NCI-H446 (cell line): ENCODE results near the gene L3MBTL3.

Experiments used
- DNase-seq, 2 experiments: peaks; one replicate each; lab custom pipeline; 2025; lab: John Stamatoyannopoulos, UW

The L3MBTL3 gene

DNA sequence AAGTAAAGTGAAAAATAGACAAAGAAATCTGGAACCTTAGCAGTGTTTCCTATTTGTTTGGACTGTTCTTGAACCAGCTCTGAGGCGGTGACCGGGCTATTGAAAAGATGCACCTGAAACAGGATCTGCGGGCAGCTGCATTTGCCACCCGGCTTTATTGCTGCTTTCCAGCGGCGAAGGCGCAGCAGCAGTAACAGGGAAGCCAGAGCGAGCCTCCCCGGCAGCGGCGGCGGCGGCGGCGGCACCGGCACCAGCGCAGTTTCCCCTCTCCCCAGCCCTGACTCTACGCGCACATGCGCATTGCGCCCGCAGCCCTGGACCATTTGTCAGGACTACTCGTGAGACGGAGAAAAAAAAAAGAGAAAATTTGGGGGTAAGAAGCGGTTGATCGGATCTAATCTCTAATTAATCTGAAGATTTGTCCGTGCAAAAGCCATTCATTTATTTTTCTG lies at the start of gene L3MBTL3:
Gene L3MBTL3, plus strand, starts transcription at position 290 of the 452 bp plus-strand sequence. CDS start 24,119 bp downstream, outside the sequence.
- DNase-seq = peak in 1 of 2 experiments; percentile 18

DNA sequence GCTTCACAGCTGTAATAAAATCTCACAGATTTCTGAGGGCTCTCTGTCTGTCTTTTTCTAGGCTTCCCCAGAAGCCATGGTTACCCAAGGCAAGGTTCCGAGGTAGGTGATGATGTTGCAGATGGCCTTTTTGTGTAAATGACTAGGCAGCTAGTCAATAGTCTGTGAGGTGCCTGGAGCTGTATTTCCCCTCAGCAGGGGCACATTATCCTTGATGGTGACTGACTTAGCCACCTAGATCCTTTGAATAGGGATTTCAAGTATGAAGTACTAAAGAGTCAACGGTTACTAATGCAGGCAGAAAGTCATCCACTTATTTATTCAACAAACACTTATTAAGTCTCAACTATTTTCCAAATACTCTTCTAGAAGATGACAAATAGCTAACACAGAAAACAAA lies 49.3 kb upstream of the L3MBTL3 start:
- DNase-seq = no peak

DNA sequence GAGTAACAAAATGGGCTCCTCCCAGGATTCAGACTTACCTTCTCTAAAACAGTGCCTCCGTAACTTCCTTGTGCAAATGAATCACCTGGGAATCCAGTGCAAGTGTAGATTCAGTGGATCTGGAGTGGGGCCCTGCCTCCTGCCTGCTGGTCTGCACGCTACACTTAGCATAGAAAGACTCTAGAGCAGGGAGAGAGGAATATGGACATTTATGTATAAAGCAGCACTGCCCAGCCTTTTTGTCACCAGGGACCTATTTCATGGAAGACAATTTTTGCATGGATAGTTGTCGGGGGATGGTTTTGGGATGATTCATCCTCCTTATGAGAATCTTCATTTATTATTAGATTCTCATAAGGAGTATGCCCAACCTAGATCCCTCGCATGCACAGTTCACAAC lies 42.3 kb upstream of the L3MBTL3 start:
- DNase-seq = no peak

DNA sequence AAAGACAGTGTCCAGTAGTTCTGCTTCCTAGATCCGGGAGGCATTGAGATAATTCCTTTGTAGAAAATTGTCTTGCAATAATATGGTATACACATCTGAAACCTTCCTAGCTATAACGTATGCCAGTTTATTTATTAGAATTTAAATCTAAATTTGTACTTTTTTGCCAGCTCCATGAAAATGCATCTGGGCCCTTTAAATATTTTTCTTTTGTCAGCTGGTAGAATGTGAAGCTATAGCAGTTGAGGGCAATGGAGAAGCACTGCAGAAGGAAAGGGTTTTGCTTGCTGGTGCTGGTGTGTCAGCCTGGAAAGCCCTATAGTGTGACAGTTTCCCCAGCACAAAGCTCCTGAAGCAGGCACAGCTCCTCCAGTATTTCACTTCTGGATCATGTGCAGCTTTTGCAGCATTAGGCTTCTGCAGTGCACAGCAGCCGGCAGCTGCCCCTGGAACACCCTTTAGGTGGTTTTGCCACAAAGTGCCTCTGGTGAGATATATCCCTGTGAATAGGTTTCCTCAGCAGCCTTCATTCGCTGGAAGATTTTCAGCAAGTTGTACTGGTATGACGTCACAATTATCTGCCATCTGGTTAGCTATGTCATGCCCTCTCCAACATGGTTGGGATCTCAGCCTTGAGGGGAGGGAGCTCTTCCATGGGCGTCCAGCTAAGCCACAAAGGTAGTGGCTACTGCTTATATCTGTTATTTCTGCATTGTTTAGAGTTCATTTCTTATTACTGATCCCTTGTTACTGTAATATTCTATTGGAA lies 40.0 kb upstream of the L3MBTL3 start:
- no peak for DNase-seq

DNA sequence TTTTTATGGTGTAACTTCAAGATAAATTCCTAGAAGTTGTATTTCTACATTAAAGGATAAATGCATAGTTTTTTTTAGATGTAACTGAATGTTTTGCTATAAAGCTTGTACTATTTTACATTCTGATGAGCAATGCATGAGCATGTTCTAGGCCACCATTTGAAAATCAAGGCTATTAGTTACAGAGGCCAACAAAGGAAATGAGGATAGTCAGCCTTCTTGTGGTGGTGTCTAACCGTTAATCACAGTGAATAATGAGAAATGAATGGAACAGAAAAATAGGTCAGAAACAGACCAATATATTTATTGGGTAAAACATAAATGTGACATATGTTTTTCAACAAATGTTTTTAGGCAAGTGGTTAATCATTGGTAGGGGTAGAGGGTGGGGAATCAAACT lies 37.6 kb upstream of the L3MBTL3 start:
- DNase-seq = no peak

DNA sequence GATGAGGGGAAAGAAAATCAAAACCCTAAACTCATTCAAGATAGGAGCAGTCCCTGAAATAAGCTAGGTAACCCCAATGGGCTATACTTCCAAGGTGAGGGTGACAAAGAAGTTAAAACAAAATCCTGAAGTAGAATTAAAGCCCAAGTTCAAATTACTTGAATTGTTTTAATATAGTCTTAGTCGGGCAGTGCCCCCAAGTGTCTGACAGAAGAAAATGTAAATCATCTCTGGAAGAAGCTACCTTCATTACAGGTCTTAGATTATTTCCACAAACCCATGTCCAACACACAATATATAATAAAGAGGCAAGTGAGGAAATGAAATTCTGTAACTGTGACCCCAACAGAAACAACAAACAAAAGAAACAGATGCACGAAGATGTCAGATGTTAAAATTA lies 36.8 kb upstream of the L3MBTL3 start:
- no peak for DNase-seq

DNA sequence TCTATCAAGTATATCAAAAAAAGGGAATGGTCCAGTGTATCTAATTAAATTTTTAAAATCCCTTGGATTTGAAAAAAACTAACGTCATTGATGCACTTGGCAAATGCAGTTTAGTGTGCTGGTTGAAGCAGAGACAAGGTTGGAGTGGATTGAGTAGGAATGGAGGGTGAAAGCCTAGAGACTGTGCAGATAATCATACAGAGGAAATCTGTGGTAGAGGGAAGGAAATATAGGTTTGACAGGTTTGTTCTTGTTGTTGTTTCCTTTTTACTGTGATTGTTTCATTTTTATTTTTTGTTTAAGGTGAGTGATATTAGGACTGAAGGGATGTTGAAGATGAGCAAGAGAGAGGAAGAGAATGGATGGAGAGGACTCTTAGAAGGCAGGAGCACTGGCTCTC lies 29.0 kb upstream of the L3MBTL3 start:
- DNase-seq = no peak

DNA sequence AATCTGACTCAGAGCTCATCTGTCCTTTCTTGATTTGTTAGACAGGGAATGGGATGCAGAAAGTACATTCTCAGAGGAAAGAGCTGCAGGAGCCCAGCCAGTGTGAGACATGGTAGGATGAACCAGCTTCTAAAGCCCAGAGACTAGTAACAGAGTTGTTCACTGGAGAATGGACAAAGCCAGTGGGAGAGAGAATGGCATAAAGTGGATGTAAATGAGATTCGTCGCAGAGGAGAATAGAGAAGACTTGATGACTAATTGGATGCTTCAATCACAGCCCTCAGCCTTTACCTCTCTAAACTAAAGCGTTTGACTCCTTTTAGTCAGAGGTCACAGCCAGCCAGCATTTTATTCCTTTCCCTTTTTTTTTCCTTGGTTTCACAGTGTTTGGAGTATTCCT lies 25.5 kb upstream of the L3MBTL3 start:
- no peak for DNase-seq

DNA sequence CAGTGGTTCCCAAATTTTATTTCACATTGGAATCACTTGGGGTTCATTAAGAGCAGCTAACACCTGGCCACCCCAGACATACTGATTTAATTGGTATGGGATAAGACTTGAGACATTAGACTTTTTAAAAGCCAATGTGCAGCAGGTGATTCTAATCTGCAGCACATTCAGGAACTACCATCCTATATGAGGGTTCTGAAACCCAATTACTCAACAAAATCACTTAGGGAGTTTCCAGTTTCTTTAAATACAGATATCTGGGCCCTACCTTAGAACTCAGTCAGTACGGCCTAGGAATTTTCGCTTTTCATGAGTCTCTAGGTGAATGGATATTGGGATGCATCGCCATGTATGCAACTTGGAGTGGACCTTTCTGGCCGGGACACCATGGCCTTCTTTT lies 24.0 kb upstream of the L3MBTL3 start:
- no peak for DNase-seq

DNA sequence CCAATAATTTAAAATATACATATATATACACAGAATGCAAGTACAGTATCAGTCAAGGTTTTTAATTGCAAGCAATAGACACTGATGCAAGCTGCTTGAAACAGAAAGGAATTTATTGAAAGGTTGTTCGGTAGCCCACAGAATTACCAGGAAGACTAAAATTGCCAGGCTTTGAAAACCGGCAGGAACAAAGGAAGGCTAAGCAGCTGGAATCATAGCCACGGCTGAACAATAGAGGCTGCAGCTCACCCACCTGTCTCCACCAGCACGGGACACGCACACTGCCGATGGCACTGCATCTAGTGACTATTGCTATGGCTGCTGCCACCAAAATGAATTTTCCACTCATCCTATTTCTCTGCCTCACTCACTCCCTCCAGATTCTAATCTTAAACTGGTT lies 22.0 kb upstream of the L3MBTL3 start:
- DNase-seq = no peak

DNA sequence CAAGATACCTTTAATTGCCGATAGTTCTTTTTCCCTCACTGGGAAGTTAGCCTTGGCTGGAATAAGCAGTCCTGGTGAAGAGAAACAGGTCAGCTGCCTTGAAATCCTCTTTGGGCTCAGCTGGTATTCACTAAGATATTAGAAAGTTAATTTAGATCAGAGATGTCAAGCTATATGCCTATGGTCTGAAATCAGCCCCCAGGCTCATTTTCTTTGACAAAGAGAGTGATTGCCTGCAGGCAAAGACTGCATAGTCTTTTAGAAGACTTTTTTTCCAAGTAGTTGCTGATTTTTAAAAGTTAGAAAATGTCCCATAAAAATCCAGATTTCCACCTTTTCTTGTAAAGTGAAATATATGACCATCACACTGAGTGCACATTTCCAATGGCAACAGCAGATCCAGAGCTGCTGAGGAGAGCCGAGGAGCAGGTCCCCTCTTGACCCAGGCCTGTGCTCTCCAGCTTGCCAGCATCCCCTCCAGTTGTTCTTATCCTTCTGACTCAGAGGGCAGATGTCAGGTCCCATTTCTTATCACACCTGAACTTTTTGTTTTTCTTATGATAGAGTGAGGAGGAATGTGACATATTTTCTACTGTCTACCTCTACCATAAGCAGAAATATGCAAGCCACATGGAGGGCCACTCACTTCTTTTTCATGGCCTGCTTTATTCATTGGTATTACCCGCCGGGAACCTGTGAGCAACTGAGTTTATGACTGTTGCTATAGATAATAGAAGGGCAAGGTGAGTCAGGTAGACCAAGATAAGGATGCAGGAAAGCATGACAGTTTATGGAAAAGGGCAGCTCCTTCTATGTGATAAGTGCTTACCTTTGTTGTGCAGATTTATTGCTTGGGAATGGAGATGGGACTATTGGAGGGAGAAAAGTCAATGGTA lies 17.6 kb upstream of the L3MBTL3 start:
- no peak for DNase-seq

DNA sequence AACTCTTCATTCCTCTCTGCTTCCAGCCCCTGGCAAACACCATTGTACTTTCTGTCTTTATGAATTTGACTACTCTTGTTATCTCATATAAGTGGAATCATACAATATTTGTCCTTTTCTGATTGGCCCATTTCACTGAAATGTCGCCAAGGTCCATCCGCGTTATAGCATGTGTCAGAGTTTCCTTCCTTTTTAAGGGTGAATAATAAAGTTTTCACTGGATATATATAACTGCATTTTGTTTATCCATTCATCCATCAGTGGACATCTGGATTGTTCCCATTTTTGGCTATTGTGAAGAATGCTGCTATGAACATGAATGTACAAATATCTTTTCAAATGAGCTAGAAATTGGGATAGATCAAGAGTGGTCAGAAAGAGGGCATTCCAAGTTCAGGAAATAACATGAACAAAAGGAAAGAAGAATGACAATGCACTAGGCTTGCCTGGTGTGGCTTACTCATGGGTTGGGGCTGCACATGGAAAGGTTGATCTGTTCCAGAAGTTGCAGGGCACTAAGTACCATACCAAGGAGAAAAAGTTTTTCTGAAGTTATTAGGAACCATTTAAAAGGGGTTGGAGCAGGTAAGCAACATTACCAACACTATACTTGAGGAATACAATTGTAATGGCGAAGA lies 10.0 kb upstream of the L3MBTL3 start:
- DNase-seq = no peak

DNA sequence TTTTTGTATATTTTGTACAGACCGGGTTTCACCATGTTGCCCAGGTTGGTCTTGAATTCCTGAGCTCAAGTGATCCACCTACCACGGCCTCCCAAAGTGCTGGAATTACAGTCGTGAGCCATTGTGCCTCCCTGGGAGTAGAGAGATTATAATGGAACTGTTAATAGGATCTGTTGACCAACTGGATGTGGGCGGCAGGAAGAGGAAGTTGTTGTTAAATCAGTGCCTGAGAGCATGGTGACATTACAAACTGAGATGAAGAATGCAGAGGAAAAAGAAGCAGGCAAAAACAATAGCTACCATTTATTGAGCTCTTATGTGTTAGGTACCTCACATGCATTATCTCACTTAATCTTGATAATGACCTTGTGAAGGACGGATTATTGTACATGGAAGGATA lies 9.2 kb upstream of the L3MBTL3 start:
- DNase-seq = no peak

DNA sequence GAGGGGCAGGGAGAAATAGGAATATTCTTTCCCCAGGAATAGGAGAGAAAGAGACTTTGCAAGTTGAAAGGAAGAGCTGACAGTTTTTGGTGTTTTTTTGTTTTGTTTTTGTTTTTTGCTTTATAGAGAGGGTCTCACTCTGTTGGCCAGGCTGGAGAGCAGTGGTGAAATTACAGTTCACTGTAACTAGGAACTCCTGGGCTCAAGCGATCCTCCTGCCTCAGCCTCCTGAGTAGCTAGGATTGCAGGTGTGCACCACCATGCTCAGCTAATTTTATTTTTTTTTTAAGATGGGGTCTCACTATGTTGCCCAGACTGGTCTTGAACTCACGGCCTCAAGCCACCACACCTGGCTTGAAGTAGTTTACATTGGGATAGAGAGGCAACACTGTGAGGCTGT lies 8.0 kb upstream of the L3MBTL3 start:
- DNase-seq = no peak

DNA sequence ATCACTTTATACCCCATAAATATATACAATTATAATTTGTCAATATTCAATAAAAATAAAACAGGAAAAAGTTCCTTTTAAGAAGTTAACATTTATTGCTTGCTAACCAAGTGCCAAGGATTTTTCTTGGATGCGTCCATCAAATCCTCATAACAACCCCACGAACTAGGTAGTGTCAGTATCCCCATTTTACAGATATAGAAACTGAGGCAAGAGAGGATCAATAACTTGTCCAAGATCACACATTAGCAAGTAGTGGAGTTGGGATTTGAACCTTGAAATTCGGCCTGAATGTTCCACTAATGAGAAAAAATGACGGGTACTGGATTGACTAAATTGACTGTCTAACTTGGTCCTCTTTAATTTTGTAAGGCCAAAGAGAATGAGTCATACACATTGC lies 5.7 kb upstream of the L3MBTL3 start:
- no peak for DNase-seq

DNA sequence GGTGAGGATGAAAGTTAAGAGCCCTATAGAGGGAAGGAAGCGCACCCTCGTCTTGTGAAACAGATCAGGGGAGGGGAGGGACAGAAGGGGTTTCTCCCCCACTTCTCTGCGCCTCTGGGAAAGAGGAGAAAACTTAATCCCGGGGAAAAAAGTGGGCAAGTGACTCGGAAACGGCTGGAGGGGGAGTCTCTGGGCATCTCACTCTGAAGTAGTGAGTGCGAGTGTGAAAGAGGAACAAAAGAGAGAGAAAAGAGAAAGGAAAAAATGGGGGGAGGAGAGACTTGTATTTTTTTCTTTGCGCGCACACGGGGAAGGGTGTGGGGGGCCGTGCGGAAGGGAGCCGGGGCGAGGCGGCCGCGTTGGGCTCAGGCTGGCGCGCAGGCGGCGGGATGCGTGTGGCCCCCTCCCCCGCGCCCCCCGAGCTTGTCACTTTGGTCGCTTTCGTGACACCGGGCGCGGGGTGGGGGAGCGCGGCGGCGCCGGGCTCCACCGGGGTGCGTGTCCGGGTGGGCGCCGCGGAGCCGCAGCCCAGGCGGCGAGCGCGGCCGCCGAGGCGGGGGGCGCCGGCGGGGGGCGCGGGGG lies 454 bp downstream of the L3MBTL3 start:
- no peak for DNase-seq

DNA sequence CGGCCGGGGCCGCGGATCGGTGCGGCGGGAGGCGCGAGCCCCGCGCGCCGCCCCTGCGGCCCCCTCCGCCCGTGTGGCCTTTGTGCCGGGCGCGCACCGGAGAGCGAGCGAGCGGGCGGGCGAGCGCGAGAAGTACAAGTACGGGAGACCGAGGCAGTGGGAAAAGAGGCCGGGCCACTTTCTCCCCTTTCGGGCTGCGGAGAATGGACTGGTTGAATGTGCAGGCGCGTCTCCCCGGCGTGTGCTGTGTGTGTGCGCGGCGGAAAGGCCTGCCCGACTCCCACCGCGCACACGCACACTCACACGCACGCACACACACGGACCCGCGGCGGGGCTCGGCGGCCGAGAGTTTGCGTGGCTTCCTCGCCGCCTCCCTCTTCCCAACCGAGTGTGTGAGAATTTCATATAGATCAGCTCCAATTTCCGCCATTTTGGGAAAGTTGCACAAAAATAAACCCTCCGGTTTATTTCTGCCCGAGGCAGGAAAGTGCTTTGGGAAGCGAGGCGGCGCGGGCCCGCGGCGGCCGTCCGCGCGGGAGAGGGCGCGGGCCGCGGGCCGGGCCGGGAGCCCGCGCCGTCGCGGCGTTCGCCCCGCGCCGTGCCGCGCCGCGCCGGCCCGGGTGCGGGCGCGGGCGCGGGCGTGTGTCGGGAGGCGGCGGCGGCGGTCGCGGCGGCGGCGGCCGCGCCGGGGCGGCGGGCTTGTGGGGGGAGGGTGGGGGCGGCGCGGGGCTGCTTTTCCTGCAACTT lies 1.1 kb downstream of the L3MBTL3 start:
- peak in 1 of 2 experiments; percentile 13 for DNase-seq

DNA sequence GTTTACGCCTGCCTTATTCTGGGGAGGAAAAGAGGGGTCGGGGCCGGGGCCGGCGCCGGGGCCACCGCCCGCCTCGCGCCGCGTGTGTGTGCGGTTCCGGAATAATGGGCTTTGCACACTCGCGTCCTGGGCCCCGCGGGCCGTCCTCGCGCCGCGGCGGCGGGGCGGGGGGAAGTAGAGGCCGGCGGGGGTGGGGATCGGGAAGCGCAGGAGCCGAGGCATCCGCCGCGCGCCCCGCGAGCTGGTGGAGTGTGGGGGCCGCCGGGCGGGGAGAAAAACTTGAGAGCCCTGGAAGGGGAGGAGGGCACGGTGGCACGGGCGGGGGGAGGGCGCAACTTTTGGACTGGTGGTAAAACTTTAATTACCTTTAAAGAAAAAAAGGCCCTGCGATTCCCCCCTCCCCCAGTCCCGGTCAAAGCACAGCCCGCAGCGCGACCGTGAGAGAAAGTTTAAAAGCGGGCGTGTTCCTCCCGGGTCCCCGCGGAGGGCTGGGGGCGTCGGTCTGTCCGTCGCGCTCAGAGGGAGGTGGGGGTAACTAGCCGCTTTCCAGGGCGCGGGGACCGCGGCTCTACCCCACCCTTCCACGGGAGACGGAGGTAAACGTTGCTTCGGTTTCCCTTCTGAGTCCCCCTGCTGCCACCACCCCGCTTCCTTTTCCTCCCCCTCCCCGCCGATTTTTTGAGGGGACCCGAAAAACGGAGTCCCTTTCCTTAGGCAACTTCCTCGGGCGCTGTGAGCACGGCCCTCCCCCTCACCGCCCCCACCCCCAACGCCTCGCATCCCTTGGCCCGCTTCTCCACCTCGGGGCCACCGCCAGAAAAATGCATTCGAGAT lies 1.9 kb downstream of the L3MBTL3 start:
- DNase-seq = no peak

DNA sequence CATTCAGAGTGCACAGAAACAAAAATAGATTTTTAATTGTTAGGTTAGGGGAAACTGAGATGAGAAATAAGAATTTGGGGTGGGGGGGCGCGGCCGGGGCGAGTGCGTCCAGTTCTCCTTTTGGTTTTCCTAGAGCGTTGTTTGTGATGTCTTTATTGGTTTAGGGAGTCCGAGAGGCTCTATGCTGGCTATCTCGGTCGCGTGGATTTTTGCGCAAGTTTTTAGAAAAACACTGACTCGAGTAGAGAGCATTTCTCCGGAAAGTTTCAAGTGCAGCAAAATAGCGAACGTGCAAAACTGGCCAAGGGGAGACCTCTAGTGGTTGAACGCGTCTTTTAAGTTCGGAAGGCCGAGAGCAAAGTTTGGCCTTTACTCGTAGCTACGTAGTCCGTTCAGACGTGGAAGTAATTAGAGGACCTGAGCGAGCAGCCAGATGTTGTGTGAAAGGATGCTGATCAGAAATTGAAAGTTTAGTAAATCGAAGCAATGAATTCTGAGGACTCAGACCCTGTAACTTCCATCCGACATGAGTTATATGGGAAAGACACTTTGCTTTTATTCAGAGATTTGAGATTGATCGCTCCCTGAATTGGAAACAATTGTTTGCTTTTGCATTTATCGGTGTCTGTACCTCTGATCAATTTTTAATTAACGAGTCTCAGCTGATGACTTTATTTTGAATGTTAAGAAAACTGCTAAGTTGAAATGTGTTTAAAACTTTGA lies 2.7 kb downstream of the L3MBTL3 start:
- peak; percentile 26 to 72 for DNase-seq

DNA sequence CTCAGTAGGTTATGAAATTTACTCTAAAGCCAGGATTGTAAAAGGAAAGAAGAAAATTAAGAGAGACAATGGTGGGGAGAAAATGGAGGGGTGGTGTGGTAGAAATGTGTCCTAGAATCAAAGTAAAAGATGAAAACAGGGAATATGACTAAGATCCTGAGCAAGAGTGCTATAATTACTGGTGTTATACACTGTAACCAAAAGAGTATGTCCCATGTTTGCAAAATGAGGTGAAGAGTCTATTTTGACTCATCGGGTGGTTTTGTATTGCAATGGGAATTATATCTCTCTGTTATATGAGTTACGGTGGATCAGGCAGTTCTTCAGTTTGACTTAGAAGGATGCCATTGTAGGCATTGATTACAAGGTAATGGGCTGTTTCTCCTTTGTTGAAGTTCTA lies 8.5 kb downstream of the L3MBTL3 start:
- no peak for DNase-seq
